Stimulated activated CD4-positive, alpha-beta T cell treated with anti-CD3 and anti-CD28 coated beads, Interleukin-1b, Interleukin-23, amount 100 ng/mL, for 4 hours (primary cell): ENCODE results near the gene ZNG1A.
A peak's percentile ranks its signal among the peaks of the same experiment; 100 is the strongest.
"Not testable (repeated sequence)": the region's sequence is repeated elsewhere in the genome, so short reads cannot be mapped to it uniquely, and the experiment has no call there.

ENCODE experiments used
- DNase-seq, 2 donors: peaks; one replicate each; pipeline ENCODE4 v3.0.0-alpha.2; 2020; ENCODE audit warnings: low read depth in 2 of 2

ZNG1A gene

DNA sequence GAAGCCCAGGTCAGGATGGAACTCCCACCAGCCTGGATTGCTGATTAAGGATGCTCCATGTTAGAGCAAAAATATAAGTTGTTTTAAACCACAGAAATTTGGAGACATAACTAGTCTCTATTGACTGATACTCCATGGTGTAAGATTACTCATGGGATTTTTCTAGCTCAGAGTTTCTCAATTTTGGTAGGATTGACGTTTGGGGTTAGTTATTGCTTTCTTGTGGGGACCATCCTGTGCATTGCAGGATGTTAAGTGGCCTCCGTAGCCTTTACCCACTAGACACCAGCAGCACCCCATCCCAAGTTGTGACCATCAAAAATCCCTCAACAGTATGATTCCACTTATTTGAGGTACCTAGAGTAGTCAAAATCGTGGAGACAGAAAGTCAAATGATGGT lies 80.1 kb downstream of the ZNG1A start:
- not testable (repeated sequence) for DNase-seq

- not testable (repeated sequence) for DNase-seq
These were observed 83.9 kb downstream of the ZNG1A start for GRCh38 chr9:94992-95391.

DNA sequence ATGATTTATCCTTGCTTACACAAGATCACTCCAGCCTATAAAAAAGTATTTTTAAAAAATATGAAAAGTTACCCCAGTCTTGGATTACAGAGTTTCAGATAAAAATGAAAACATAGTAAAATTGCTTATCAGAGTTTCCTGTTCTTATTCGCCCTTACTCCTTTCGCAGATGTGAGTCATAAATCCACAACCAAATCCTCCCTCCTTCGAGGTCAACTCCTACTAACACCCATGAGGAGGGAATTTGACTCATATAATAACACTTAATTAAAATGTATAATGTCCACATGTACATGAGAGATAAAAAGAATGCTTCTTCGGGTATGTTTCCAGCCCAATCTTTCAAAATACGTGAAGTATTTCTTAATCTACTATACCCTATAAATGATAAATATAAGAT lies 84.5 kb downstream of the ZNG1A start:
- DNase-seq, result not testable (repeated sequence)

DNA sequence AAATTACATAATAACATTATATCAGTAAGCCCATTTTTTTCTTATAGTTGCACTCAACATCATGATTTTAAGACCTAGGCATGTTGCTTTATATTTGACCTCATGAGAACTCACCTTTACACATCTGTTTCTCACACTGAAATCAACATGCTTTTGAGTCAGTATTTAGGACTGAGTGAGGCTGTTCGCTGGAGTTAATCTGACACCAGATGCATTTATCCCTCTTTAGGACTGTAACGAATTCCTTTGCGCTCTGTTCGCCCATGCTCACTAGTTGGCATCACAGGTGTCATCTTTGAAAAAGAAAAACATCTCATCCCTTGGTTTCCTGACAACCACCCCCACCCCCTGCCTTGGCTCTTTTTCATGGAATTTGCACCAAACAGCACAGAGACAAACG lies 84.9 kb downstream of the ZNG1A start:
- DNase-seq, result not testable (repeated sequence)

DNA sequence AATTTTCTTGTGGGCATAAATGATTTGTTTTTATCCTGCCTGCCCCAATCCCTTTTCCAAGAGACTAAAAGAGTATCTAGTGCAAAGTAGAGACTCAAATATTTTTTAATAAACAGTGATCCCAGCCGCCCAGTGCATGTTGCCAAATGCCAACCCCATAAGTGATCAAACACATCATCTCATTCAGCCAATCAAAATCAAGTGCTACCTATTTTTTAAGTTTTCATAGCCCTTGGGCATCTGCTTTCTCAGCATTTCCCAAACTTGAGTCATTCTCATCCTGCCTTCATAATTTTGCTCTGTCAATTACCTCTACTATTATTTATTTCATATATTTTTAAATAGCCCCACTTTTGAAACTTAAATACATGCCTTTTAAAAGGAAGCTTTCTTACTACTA lies 88.0 kb downstream of the ZNG1A start:
- not testable (repeated sequence) for DNase-seq

GRCh38 chr9:88396-89037 lies 90.3 kb downstream of the ZNG1A start:
- DNase-seq, result not testable (repeated sequence)

GRCh38 chr9:87860-88259 lies 91.0 kb downstream of the ZNG1A start:
- DNase-seq, result not testable (repeated sequence)

DNA sequence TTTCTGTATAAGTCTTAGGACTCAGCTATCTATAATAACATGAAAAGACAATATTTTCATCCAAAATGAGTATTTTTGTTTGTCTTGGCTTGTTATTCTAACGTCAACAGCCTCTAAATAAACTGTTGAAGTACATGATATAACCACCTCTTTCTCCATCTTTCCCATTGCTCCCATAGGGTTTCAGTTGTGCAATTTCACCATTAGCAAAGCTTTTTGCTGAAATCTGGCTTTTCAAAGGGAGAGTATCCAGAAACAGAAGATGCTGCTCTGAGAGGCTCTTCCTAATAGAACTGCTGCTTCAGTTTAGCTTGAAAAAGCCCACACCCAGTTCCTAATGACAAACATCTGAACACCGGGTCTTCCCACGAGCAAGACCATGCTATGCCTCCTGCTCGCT lies 91.8 kb downstream of the ZNG1A start:
- not testable (repeated sequence) for DNase-seq

DNA sequence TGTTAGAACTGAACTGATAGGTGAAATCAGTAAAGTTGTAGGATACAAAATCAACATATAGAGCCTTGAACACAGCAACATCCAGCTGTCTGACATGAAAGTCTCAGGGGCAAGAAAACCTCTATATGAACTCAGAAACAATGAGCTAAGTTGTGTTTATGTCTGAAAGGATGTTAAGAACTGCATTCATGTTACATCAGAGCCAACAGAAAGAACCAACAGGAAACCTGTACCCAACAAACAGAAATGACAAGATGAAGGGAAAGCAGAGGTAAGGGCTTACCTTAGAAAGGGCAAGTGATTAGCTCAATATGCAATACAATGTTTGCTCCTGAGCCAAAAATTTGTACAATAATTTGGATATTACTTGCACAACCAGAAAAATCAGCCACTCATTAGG lies 92.2 kb downstream of the ZNG1A start:
- not testable (repeated sequence) for DNase-seq

DNA sequence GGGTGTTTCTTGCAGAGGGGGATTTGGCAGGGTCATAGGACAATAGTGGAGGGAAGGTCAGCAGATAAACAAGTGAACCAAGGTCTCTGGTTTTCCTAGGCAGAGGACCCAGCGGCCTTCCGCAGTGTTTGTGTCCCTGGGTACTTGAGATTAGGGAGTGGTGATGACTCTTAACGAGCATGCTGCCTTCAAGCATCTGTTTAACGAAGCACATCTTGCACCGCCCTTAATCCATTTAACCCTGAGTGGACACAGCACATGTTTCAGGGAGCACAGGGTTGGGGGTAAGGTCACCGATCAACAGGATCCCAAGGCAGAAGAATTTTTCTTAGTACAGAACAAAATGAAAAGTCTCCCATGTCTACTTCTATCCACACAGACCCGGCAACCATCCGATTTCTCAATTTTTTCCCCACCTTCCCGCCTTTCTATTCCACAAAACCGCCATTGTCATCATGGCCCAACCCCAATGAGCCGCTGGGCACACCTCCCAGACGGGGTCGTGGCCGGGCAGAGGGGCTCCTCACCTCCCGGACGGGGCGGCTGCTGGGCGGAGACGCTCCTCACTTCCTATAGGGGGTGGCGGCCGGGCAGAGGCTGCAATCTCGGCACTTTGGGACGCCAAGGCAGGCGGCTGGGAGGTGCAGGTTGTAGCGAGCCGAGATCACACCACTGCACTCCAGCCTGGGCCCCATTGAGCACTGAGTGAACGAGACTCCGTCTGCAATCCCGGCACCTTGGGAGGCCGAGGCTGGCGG lies 95.7 kb downstream of the ZNG1A start:
- DNase-seq, result not testable (repeated sequence)

DNA sequence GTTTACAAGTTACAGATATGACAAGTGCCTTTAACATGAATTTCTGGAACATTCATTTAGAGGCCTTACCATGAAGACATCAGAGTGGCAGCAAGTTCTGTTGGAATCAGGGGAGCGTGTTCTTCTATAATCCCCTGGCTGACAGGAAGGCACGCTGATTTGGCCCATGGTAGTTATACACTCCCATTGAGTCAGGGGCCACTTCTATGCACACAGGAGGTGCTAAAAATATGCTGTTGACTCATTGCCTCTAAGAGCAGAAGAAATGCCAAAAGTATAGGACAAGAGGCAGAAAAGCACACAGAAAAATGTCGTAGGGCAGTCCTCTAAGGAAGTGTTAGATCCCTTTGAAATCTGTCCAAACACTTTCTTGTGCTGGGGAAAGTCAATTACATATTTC lies 100.5 kb downstream of the ZNG1A start:
- DNase-seq, result not testable (repeated sequence)

DNA sequence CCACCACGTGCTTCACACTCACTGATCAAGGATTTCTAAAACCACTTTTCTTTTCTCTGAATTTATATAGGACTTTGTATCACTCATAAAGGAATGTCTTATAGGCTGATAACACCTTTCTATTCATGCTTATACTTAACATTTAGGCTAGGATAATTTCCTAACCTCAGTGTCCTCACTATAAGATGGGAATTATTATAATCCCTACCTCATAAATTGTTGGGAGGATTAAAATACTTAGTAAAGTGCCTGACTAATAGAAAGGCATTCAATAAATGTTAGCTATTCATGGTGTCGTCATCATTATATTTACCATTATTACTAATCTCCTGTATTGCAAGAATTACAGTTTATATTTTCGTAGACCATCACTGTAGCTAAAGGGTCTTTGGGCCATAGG lies 102.5 kb downstream of the ZNG1A start:
- DNase-seq, result not testable (repeated sequence)

GRCh38 chr9:73900-74525 lies 104.8 kb downstream of the ZNG1A start:
- DNase-seq, result not testable (repeated sequence)

GRCh38 chr9:73076-73899 lies 105.6 kb downstream of the ZNG1A start:
- DNase-seq, result peak in 1 of 2 donors; percentile 18
